ENCODE results near the gene STAT2. TPM values are rescaled to one million over a fixed set of nuclear protein-coding genes. Genes with fewer than 3 reads are reported as not detected.

The STAT2 gene
- total and polyA plus RNA-seq, 2 of the 4 experiments (the other 2 are of a cell fraction) = 99.3 to 182 TPM

GRCh38 chr12:56387152-56387736 lies 27.3 kb upstream of the STAT2 start:
- ATAC-seq (ENCODE audit: low read depth) = peak; percentile 90
- H4K20me1 ChIP-seq (ENCODE audit: insufficient read depth, low read length) = no peaks in the 10 kb centered on the region
- peak overlapping the region; percentile 90 for H3K18ac ChIP-seq (ENCODE audit: low read depth, low read length)
- H3K4me1 ChIP-seq (ENCODE audit: control insufficient read depth, insufficient read depth, low read length) = peaks cover 9% of the 10 kb centered on the region
- peak overlapping the region; percentile 38; the same call in 1 of the 2 replicates for H2BK120ac ChIP-seq (ENCODE audit: low read depth, low read length)
- peak overlapping the region; percentile 40 for H3K4me2 ChIP-seq (ENCODE audit: low read depth, low read length)
- WGBS, 2 experiments (ENCODE audit: extremely low coverage in 2 of 2, insufficient read length in 1 of 2) = no CpG with 5 or more reads among the region's 7 CpGs
- H2BK5ac ChIP-seq (ENCODE audit: low read depth, low read length, poor library complexity, severe bottlenecking) = peak overlapping the region; percentile 7
- H4K8ac ChIP-seq (ENCODE audit: low read depth in 2 of 2, low read length in 2 of 2) = peak overlapping the region in 1 of 2 experiments; percentile 91; a peak in 3 of 4 replicates
- peak overlapping the region; percentile 50 for H4K91ac ChIP-seq (ENCODE audit: insufficient read depth, low read depth, low read length)
- H3K27me3 ChIP-seq (ENCODE audit: control insufficient read depth, insufficient read depth, low read length) = peaks cover 7% of the 10 kb centered on the region
- H2AK5ac ChIP-seq (ENCODE audit: low read depth, low read length) = no peak overlapping the region
- dilution Hi-C loops (cut with HindIII; ENCODE audit: low sequenced_read_pairs, unreplicated experiment) (no loop called here), in situ Hi-C loops (cut with MboI; ENCODE audit: low sequenced_read_pairs) (no loop called here), intact Hi-C loops (cut with micrococcal nuclease) (loop anchor here (5.0 kb wide), 1 partner anchor 50 kb away; no protein-coding TSS in a partner anchor)
- CTCF ChIA-PET = interaction anchor here (0.6 kb wide), 1 partner anchor 53 kb away, joined by 3 read pairs; no protein-coding TSS in a partner anchor
- no peak overlapping the region for H2BK20ac ChIP-seq (ENCODE audit: low read depth, low read length)
- 0 out of 2 replicates have a peak overlapping the region, but pooled peaks have one; percentile 6 for H3K23ac ChIP-seq (ENCODE audit: low read depth, low read length)
- H3K4me3 ChIP-seq (ENCODE audit: insufficient read depth, low read depth, low read length) = no peak overlapping the region
- peak overlapping the region; percentile 59 for H3K27ac ChIP-seq (ENCODE audit: insufficient read depth, low read length)
- H2BK15ac ChIP-seq (ENCODE audit: low read depth, low read length) = no peak overlapping the region; the same call in 2 of the 3 replicates
- H2AK9ac ChIP-seq (replicated peaks; ENCODE audit: low read depth, low read length, poor library complexity) = no peak overlapping the region
- H3K14ac ChIP-seq (replicated peaks; ENCODE audit: low read depth, low read length) = no peak overlapping the region
- POLR2A ChIA-PET (ENCODE audit: unreplicated experiment) = no interaction called here
- H3K79me1 ChIP-seq (ENCODE audit: low read depth in 1 of 2, low read length in 2 of 2) = no peaks in the 10 kb centered on the region
- 0 out of 2 replicates have a peak, but pooled peaks have one; percentile 6 for TF ChIP-seq BHLHE40 (IDR thresholded peaks at IDR 0.05; ENCODE audit: low read depth, low read length)
- no peak for TF ChIP-seq ELK1 (IDR thresholded peaks at IDR 0.05; ENCODE audit: borderline replicate concordance, low read depth, low read length)
- H3K56ac ChIP-seq (ENCODE audit: extremely low read depth, insufficient read depth, low read length) = peak overlapping the region; percentile 11; the same call in 1 of the 2 replicates
- H2AFZ ChIP-seq (replicated peaks; ENCODE audit: low read length, poor library complexity) = peak overlapping the region; percentile 63
- H4K5ac ChIP-seq (ENCODE audit: low read depth, low read length) = peak overlapping the region; percentile 91
- no peaks in the 10 kb centered on the region for H3K36me3 ChIP-seq (ENCODE audit: control insufficient read depth, insufficient read depth, low read length)
- BruUV-seq (replicated peaks) = no TSS peak
- H3K4ac ChIP-seq (ENCODE audit: low read depth, low read length) = peak overlapping the region; percentile 79
- no peak overlapping the region for H3K9ac ChIP-seq (ENCODE audit: low read depth, low read length)
- H3K9me1 ChIP-seq (ENCODE audit: insufficient read depth, low read length) = peaks cover 3% of the 10 kb centered on the region; the same call in 1 of the 2 replicates
- peak; percentile 49 for DNase-seq
- H3K9me3 ChIP-seq (ENCODE audit: control insufficient read depth, insufficient read depth, low read length) = no peaks in the 10 kb centered on the region

Measured in IMR-90 (cell line).